T-helper 9 cell (primary cell): ENCODE results near the gene TBX4.
A peak's percentile ranks its signal among the peaks of the same experiment; 100 is the strongest.
"Not testable (repeated sequence)": the region's sequence is repeated elsewhere in the genome, so short reads cannot be mapped to it uniquely, and the experiment has no call there.

Experiments used
- DNase-seq: peaks from one replicate; pipeline ENCODE4 v3.0.0-alpha.2; 2020

Gene TBX4

GRCh38 chr17:61413661-61414126 is 38.5 kb upstream of the TBX4 start:
- no peak for DNase-seq

GRCh38 chr17:61414141-61414935 is 37.9 kb upstream of the TBX4 start:
- no peak for DNase-seq

GRCh38 chr17:61414936-61415251 is 37.3 kb upstream of the TBX4 start:
- DNase-seq: no peak

- no peak for DNase-seq
Measured at GRCh38 chr17:61415374-61416210, 36.6 kb upstream of the TBX4 start.

GRCh38 chr17:61416211-61416539 is 36.0 kb upstream of the TBX4 start:
- DNase-seq: no peak

GRCh38 chr17:61416540-61417363 is 35.5 kb upstream of the TBX4 start:
- DNase-seq: peak; percentile 38

GRCh38 chr17:61418449-61418848 is 33.8 kb upstream of the TBX4 start:
- no peak for DNase-seq

GRCh38 chr17:61419496-61420046 is 32.7 kb upstream of the TBX4 start:
- DNase-seq: no peak

- DNase-seq: no peak
Measured at GRCh38 chr17:61420052-61420451, 32.2 kb upstream of the TBX4 start.

- no peak for DNase-seq
Measured at GRCh38 chr17:61420745-61421398, 31.4 kb upstream of the TBX4 start.

GRCh38 chr17:61421460-61421859 is 30.8 kb upstream of the TBX4 start:
- no peak for DNase-seq

- no peak for DNase-seq
Measured at GRCh38 chr17:61422116-61422799, 30.0 kb upstream of the TBX4 start.

GRCh38 chr17:61422869-61423268 is 29.4 kb upstream of the TBX4 start:
- no peak for DNase-seq

- DNase-seq: no peak
Measured at GRCh38 chr17:61423967-61424649, 28.1 kb upstream of the TBX4 start.

GRCh38 chr17:61425682-61426481 is 26.3 kb upstream of the TBX4 start:
- no peak for DNase-seq

GRCh38 chr17:61426482-61427304 is 25.5 kb upstream of the TBX4 start:
- no peak for DNase-seq

GRCh38 chr17:61427567-61427966 is 24.7 kb upstream of the TBX4 start:
- no peak for DNase-seq

- no peak for DNase-seq
Measured at GRCh38 chr17:61429274-61429673, 22.9 kb upstream of the TBX4 start.

GRCh38 chr17:61429831-61430230 is 22.4 kb upstream of the TBX4 start:
- not testable (repeated sequence) for DNase-seq
